ENCODE measurements around the gene CTIF.

The CTIF gene

DNA sequence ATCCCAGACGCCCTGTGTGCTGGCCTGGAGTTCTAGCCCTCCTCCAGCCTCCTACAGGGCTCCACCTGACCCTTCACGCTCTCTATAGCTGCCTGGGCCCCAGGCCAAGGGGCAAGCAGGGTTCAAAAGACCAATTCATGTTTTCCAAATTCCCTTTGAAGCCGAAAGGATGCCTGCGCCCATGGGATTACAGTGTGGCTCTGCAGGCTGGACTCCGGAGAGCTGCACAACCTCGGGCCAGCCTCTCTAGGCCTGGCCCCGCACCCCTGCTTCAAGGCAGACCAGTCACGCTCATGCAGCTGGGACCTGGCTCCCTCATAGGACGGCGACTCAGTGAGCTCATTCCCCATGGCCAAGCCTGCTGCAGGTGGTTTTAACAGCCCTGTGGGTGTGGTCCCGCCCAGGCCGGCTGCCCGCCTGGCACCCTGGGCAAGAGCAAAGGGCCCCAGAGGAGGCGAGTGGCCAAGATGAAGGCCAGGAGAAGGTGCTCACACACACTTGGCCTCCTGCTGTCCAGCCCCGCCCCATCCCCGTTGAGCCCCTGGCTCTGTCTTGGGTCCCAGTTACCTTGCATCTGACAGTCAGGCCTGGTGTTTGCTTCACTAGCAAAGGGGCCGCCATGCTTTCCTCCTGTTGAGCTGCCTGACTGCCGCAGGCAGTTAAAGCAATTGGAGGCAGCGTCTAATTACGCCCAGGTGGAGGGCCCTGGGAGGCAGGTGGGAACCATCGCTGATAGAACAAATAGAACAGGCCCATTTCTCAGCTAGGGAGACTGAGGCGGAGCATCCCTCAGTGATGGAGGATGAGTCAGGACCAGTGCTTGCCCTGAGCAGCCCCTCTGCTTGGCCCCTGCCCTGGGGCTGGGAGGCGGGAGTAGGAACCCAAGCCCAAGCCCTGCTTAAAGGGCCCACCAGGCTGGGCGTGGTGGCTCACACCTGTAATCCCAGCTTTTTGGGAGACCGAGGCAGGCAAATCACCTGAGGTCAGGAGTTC lies 355.1 kb downstream of the CTIF start:
- DNase-seq (ENCODE audit: low read depth), result no peak
- no peak overlapping the region for H3K4me3 ChIP-seq (ENCODE audit: low read depth, low read length)

DNA sequence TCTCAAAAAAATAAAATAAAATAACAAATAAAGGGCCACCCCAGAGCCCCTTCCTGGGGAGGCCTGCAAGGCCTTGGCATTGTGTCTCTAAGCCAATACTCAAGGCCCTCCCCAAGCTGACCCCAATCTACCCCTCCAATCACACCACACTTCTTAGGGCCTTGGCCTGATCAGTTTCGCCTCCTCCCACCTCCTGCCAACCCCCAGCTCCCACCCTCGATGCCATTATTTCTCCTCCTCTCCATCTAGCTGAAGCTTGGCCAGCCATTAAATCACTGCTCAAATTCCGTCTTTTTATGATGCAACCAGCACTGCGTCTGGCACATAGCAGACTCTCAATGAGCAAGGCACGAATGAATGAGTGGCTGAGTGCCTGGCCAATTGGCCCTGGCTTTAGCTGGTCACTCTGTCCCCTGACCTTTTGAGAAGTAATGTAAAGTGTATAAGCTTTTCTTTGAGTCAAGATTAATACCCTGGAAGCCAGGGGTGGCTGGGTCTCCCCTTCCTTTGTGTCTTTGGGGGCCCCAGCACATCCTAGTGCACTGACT lies 356.0 kb downstream of the CTIF start:
- DNase-seq (ENCODE audit: low read depth), result no peak
- TF ChIP-seq, protein P1, sequence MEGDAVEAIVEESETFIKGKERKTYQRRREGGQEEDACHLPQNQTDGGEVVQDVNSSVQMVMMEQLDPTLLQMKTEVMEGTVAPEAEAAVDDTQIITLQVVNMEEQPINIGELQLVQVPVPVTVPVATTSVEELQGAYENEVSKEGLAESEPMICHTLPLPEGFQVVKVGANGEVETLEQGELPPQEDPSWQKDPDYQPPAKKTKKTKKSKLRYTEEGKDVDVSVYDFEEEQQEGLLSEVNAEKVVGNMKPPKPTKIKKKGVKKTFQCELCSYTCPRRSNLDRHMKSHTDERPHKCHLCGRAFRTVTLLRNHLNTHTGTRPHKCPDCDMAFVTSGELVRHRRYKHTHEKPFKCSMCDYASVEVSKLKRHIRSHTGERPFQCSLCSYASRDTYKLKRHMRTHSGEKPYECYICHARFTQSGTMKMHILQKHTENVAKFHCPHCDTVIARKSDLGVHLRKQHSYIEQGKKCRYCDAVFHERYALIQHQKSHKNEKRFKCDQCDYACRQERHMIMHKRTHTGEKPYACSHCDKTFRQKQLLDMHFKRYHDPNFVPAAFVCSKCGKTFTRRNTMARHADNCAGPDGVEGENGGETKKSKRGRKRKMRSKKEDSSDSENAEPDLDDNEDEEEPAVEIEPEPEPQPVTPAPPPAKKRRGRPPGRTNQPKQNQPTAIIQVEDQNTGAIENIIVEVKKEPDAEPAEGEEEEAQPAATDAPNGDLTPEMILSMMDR (IDR thresholded peaks at IDR 0.05; ENCODE audit: insufficient read depth, low read depth, low read length, missing control alignments), result no peak
- no peak overlapping the region for H3K4me3 ChIP-seq (ENCODE audit: low read depth, low read length)

More for the DNA sequence above, 355.1 kb downstream of the CTIF start:
- TF ChIP-seq, protein P1 (IDR thresholded peaks at IDR 0.05; ENCODE audit: insufficient read depth, low read depth, low read length, missing control alignments), result no peak

- H3K4me3 ChIP-seq (ENCODE audit: low read depth, low read length), result no peak overlapping the region
- TF ChIP-seq, protein P1 (IDR thresholded peaks at IDR 0.05; ENCODE audit: insufficient read depth, low read depth, low read length, missing control alignments), result no peak
- no peak for DNase-seq (ENCODE audit: low read depth)
Measured at GRCh38 chr18:48896326-48896874, 357.6 kb downstream of the CTIF start.

- TF ChIP-seq, protein P1 (IDR thresholded peaks at IDR 0.05; ENCODE audit: insufficient read depth, low read depth, low read length, missing control alignments), result peak; percentile 12
- peak; percentile 52 for DNase-seq (ENCODE audit: low read depth)
- no peak overlapping the region for H3K4me3 ChIP-seq (ENCODE audit: low read depth, low read length)
Measured at GRCh38 chr18:48896875-48897511, 358.2 kb downstream of the CTIF start.

DNA sequence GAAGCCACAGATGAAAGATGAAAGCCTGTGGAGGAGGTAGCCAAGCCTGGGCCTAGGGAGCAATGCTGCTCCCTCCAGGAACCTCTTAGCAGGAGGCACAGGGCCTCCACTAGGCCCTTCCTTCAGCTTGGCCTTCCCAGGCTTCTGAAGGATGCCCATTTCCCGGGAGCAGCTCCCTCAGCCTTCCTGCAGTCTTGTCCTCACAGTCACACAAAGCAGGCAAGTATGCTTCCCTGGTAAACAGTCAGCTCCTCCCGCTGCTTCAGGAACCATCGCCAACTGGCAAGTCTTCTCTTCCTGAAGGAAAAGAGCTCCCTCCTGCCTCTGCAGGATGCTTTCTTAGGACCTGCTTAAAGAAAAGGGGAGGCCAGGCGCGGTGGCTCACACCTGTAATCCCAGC lies 358.7 kb downstream of the CTIF start:
- no peak for DNase-seq (ENCODE audit: low read depth)
- no peak overlapping the region for H3K4me3 ChIP-seq (ENCODE audit: low read depth, low read length)
- TF ChIP-seq, protein P1 (IDR thresholded peaks at IDR 0.05; ENCODE audit: insufficient read depth, low read depth, low read length, missing control alignments), result no peak

- TF ChIP-seq, protein P1 (IDR thresholded peaks at IDR 0.05; ENCODE audit: insufficient read depth, low read depth, low read length, missing control alignments), result no peak
- no peak overlapping the region for H3K4me3 ChIP-seq (ENCODE audit: low read depth, low read length)
- no peak for DNase-seq (ENCODE audit: low read depth)
Measured at GRCh38 chr18:48898521-48898920, 359.7 kb downstream of the CTIF start.
